ENCODE measurements around the gene IL34.

The IL34 gene

DNA sequence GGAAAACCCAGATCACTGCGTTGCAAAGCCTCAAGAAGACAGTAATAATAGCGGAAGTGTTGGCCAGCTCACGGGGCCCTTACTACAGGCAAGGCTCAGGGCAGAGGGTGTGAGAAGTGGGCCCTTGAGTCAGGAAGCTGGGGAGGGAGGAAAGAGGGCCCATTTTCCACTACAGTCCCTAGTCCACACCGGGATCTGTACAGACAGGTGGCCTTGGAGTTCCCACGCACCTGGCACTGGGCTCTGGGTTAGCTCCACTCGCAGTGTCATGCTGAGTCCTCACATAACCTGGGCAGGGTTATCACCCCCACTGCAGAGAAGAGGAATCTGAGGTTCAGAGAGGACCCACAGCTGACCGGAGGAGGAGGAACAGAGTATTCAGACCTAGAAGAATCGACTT lies 56.3 kb downstream of the IL34 start:
- DNase-seq (no peak), ATAC-seq (no peak)

DNA sequence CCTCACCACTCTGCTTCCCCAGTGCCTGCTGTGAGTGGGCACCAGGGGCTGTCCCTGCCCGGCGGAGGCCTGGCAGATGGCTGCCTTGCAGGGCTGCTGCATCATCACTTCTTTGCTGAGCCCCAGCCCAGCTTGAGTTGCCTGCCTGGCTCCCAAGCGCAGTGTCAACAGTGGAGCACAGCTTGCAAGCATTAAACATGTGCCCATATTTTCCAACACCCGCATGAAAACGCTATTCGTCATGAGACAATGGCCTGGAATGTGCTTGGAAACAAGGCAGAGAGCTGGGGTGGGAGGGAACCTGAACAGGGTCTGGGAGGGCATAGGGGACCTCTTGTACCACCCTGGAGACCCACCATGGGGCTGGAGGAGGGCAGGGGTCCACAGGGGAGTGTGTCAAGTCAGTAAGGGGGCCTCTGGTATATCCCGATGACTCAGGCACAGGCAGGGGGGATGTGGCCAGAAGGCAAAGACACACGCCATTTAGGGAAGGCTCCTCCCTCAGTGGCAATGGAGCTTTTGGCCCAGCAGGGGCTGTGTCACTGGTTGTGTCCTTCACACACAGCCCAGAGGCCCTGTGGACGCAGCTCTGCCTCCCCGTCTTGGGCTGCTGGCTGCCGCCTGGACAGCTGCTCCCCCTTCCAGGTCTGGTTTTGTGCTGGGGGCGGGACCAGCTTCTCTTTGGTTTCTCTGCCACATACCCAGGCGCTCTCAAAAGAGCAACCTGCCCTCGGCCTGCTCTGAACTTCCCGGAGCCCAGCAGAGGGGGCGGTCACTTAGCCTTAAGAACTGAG lies 56.9 kb downstream of the IL34 start:
- no peak for DNase-seq
- no peak for ATAC-seq

DNA sequence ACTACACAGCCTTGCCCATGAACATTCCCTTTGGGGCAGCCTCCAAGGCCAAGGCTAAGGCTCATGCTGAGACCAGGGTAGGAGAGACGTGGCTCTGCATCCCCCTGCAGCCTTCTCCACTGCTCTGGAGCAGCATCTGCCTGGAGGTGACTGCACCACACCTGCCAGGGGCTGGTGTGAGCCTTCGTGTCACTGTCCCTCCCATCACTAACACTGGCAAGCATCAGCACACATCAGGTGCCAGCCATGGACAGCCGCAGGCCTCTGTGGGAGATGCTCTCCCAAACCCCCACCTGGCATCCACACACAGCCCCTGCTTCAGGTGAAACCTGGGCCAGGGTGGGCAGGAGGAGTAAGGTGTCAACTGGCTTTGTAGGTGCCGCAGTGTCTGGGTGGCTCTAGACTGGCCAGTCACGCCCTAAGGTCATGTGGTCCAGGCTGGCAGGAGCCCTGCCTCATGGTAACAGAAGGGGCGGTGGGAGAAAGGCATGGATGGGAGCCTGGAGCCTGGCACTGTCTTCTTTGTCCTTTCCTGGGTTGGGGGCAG lies 57.5 kb downstream of the IL34 start:
- ATAC-seq (no peak), DNase-seq (no peak)

DNA sequence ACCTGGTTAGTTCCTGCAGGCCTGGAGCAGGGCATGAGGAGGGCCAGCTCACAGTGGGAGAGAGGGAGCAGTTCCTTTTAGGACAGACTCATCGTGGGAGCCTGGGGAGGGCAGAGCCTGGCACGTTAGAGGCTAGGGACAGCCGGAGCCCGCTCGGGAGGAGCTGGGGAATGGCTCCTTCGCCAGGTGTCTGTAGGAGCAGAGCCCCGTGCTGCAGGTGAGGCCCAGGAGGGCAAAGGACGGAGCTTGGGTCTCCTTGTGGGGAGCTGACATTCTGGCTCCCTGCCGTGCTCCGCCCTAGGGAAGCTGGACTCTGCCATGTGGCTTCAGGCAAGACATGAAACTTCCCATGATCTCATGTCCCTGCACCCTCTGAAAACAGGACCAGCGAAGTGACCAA lies 58.2 kb downstream of the IL34 start:
- no peak for DNase-seq
- no peak for ATAC-seq

DNA sequence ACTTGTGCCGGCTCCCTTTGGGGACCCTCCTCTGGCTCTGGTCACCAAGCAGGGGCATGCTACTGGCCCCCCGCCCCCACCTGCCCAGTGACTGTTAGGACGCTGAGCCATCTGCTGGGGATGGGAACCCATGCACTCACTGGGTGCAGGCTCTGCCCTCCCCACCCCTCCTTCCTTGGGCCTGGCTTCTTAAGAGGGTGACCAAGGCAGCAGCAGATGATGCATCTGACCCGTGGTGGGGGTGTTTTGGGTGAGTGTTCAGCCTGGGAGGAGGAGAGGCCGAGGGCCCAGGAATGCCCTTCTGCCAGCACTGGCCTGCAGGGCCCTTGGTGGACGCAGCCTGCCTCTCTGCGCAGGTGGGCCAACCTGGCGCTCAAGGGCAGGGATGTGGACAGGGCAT lies 58.7 kb downstream of the IL34 start:
- DNase-seq (no peak), ATAC-seq (no peak)

DNA sequence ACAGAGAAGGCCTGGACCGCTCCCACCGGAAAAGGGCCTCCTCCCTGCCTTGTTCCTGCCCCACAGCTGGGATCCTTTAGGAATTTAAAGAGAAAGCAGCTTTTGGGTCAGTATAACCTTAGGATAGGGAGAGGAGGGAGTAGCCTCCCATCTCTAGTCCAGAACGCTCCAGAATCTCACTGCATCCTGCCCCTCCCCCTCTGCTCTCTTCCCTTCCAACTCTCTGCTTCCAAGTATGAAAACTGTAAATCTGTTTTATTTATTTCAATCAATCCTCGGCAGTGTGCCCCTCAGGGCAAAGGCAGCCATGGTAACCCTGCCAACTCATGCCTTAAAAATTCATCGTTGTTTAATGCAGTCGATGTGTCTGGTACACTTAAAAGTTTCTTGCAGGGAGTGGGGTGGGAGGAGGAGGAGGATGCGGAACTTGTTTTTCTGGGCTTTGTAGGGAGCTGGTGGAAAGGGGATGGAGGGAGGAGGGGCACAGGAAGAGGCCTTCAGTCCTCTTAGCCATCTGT lies 60.6 kb downstream of the IL34 start:
- DNase-seq = no peak
- ATAC-seq = no peak

DNA sequence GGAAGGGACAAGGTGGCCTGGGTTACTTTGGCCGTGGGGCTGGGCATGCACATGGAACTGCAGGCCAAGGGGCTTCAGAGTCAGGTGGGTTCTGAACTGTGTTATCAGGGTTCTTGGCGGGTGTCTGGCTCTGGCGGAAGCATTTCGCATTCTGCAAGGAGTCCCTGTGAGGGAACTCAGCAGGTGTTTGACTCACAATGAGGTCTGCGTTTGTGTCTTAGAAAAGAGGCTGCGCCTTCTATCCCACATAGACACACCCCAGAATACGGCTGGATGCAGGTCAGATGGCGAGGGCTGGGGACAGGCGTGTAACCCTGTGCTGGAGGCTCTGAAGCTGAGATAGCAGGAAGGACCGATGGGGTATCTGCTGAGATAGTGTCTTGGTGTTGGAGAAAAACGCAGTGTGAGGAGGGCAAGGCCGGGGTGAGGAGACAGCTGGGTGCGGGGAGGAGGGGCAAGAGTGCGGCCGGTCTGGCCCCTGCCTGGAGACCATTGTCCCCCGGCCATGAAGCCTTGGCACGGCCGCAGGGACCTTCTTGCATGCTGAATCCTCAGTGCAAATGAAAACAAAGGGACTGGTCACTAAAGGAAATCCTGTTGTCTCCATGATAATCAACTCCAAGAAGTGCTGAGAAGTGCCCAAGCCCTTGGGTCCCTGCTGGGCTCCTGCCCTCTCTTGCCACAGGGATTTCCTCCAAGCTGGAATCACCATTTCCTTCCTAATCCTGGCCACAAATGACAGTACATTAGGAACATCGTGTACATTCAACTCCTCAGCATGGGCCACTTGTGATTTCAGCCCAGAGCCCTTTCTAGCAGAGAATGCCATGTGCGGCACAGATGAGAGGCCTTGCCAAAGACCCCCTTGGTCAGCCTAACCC lies 62.2 kb downstream of the IL34 start:
- no peak for ATAC-seq
- no peak for DNase-seq

DNA sequence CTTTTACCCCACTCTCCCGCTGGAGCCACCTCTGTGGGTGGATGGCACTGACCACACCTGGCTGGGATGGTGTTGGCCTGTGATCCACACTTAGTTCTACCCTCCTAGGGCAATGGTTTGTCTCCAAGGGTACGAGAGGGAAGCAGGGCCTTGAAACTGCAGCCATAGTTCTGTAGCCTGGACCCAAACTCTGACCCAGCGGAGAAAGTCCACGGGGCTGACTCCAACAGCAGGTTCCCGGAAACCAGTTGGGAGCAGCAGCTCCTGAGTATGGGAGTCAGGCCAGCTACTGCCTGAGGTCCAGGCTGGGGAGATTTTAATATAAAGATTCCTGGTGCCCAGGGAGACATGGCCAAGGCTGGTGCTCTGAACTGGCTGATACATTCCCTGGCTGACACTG lies 63.1 kb downstream of the IL34 start:
- no peak for ATAC-seq
- no peak for DNase-seq

DNA sequence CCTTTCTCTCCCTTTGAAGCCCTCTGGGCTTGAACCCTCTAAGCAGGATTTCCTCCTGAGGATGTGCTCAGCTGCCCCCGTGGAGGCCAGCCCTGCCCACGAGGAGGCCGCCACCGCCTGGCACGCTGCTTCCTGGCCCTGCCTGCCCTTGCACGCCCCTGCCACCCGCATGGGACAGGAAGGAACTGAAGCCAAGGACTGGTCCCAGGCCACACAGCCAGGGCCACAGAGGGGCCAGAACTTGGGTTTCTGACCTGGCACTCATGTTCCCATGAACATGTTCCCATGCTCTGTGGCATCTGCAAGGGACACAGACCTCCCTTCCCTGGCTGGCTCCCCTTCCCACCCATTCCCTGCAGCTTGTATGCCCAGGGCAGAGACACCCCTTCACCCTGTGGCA lies 63.6 kb downstream of the IL34 start:
- no peak for ATAC-seq
- no peak for DNase-seq

All from stimulated activated naive CD8-positive, alpha-beta T cell treated with anti-CD3 and anti-CD28 coated beads, Interleukin-15, Interleukin-2, amounts not matched to agents 100 U/mL and 50 U/mL, for 24 hours (primary cell).